Measurements from ENCODE around the gene SARNP.

Gene SARNP

GRCh38 chr12:55733021-55733555, 84.4 kb downstream of the SARNP start:
- no peak overlapping the region for H3K4me3 ChIP-seq (ENCODE audit: low read length)
- TF ChIP-seq, protein P1, sequence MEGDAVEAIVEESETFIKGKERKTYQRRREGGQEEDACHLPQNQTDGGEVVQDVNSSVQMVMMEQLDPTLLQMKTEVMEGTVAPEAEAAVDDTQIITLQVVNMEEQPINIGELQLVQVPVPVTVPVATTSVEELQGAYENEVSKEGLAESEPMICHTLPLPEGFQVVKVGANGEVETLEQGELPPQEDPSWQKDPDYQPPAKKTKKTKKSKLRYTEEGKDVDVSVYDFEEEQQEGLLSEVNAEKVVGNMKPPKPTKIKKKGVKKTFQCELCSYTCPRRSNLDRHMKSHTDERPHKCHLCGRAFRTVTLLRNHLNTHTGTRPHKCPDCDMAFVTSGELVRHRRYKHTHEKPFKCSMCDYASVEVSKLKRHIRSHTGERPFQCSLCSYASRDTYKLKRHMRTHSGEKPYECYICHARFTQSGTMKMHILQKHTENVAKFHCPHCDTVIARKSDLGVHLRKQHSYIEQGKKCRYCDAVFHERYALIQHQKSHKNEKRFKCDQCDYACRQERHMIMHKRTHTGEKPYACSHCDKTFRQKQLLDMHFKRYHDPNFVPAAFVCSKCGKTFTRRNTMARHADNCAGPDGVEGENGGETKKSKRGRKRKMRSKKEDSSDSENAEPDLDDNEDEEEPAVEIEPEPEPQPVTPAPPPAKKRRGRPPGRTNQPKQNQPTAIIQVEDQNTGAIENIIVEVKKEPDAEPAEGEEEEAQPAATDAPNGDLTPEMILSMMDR (IDR thresholded peaks at IDR 0.05; ENCODE audit: insufficient read depth, low read depth, low read length, missing control alignments) = no peak
- DNase-seq (ENCODE audit: low read depth) = no peak

DNA sequence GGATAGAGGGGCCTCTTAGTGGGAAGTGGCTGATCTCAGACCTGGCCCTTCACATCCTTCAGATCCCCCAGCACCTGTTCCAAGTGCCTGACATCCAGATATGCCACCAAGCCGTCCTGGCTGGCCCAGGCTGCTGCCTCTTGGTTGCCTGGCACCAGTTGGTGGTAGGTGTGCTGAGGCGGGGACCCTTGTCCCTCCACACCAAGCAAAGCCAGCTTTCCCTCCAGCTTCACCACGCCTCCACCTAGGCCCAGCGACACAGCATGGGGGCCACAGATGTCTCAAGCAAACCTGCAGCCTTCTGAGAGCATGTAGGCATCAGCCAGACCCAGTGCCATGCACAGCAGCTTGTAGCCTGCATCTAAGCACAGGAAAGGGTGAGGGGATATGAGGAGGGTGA, 85.2 kb downstream of the SARNP start:
- TF ChIP-seq, protein P1 (IDR thresholded peaks at IDR 0.05; ENCODE audit: insufficient read depth, low read depth, low read length, missing control alignments) = no peak
- no peak for DNase-seq (ENCODE audit: low read depth)
- H3K4me3 ChIP-seq (ENCODE audit: low read length) = no peak overlapping the region

DNA sequence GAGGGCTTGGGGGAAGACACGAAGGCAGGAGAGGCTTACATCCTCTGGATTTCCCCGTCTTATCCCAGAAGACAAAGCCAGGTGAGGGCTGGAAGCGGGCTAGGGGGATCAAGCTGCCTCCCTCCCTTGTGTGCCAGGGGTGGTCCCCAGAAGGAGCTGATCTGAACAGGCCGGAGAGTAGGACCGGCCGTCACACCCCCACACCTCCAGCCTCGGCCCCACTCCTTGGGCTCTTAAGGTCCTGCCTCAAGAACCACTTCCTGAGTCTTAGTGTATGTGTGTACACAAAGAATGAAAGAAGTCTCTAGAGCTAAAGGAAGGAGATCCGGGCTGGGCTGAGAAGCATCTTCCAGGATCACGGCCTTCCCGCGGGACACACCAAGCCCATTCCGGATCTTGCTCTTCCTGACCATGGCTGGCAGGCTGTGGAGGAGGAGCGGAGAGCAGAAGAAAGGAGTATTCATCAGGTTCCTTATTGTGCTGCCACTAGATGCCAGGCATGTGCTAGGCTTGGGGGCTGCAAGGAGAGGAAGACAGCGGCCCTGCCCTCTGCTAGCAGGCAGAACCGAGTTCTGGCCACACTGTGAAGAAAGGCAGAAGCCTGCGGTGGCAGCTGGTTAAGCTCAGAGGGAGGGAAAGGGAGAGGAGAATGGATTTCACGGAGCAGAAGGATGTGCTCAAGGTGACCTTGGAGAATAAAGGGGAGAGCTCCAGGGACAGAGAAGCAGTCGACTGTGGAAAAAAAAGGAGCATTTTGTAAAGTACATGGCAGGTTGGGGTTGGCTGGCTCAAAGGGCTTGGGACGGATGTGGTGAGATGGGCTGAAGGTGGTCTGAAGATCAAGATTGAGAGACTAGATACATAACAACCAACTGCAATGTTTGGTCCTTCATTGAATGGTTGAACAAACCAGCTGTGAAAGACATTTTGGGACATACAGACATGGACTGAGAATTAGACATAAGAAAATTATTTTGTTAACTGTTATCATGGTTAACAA, 87.4 kb downstream of the SARNP start:
- H3K4me3 ChIP-seq (ENCODE audit: low read length) = peak overlapping the region; percentile 74
- TF ChIP-seq, protein P1 (IDR thresholded peaks at IDR 0.05; ENCODE audit: insufficient read depth, low read depth, low read length, missing control alignments) = no peak
- peak; percentile 53 for DNase-seq (ENCODE audit: low read depth)

GRCh38 chr12:55728939-55729818, 88.3 kb downstream of the SARNP start, which contains the start of gene CD63:
Gene CD63 (minus strand): TSS chr12:55729009. CDS start chr12:55728341, 668 bp downstream.
- TF ChIP-seq, protein P1 (IDR thresholded peaks at IDR 0.05; ENCODE audit: insufficient read depth, low read depth, low read length, missing control alignments) = no peak
- DNase-seq (ENCODE audit: low read depth) = peak; percentile 95
- H3K4me3 ChIP-seq (ENCODE audit: low read length) = peak within 1 kb of the TSS; percentile 74

DNA sequence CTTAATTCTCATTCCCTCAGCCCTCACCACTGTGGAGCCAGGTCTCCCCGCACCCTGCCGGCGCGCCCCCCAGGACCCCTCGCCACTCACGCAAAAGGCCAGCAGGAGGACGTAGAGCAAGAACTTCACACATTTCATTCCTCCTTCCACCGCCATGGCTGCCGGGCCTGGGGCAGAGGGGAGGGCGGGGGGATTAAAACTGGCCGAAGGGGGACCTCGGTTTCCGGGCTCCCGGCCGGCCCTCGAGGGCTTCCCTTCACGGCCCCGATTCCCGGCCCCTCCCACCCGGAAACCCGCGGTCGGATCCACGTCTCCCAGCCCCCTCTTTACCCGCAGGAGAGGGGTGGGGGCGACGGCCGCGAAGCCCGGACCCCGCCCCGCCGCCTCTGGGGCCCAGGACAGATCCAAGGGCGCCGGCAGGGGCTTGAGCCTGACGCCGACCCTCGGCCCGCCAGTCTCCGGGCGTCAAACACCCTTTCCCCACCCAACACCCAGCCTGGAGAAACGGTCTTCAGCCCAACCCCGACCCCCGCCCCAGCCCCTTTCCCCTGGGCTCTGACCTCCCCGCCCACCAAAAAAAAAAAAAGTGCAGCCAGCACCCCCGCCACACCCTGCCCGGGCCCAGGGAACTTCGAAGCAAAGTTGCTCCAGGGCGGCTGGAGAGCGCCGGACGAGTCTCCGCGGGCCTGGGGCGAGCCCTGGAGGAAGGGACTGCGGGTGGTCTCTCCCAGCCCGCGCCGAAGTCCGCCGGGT, 89.2 kb downstream of the SARNP start:
- TF ChIP-seq, protein P1 (IDR thresholded peaks at IDR 0.05; ENCODE audit: insufficient read depth, low read depth, low read length, missing control alignments) = no peak
- H3K4me3 ChIP-seq (ENCODE audit: low read length) = peak overlapping the region; percentile 74
- DNase-seq (ENCODE audit: low read depth) = peak; percentile 44

GRCh38 chr12:55727643-55728185, 89.8 kb downstream of the SARNP start:
- TF ChIP-seq, protein P1 (IDR thresholded peaks at IDR 0.05; ENCODE audit: insufficient read depth, low read depth, low read length, missing control alignments) = no peak
- no peak for DNase-seq (ENCODE audit: low read depth)
- H3K4me3 ChIP-seq (ENCODE audit: low read length) = peak overlapping the region; percentile 74
